ENCODE results near the gene GNAS-AS1. TPM values are rescaled to one million over a fixed set of nuclear protein-coding genes. Genes with fewer than 3 reads are reported as not detected.

The GNAS-AS1 gene
- total RNA-seq, 2 experiments from 2014 or later = 0.89 to 1.8 TPM

GRCh38 chr20:58783511-58784011 lies 67.1 kb downstream of the GNAS-AS1 start:
- DNase-seq (no peak), ATAC-seq (no peak)
- H3K4me3 Mint-ChIP-seq = no peak overlapping the region
- peaks cover 68% of the 10 kb centered on the region for H3K27me3 Mint-ChIP-seq
- no peaks in the 10 kb centered on the region for H3K9me3 Mint-ChIP-seq (ENCODE audit: low read depth)
- H3K4me1 Mint-ChIP-seq = no peaks in the 10 kb centered on the region
- H3K27ac Mint-ChIP-seq = no peak overlapping the region
- H3K36me3 Mint-ChIP-seq = no peaks in the 10 kb centered on the region
- CTCF ChIA-PET = no interaction called here

GRCh38 chr20:58781138-58781537 lies 69.6 kb downstream of the GNAS-AS1 start:
- no peaks in the 10 kb centered on the region for H3K4me1 Mint-ChIP-seq
- no peaks in the 10 kb centered on the region for H3K36me3 Mint-ChIP-seq
- H3K27ac Mint-ChIP-seq = no peak overlapping the region
- H3K27me3 Mint-ChIP-seq = peaks cover 72% of the 10 kb centered on the region
- no peak overlapping the region for H3K4me3 Mint-ChIP-seq
- ATAC-seq (no peak), DNase-seq (no peak)
- CTCF ChIA-PET = no interaction called here
- H3K9me3 Mint-ChIP-seq (ENCODE audit: low read depth) = no peaks in the 10 kb centered on the region

- no peak for DNase-seq
- H3K27ac Mint-ChIP-seq = no peak overlapping the region
- no peak overlapping the region for H3K4me3 Mint-ChIP-seq
- no peaks in the 10 kb centered on the region for H3K4me1 Mint-ChIP-seq
- no peaks in the 10 kb centered on the region for H3K9me3 Mint-ChIP-seq (ENCODE audit: low read depth)
- CTCF ChIA-PET = no interaction called here
- no peaks in the 10 kb centered on the region for H3K36me3 Mint-ChIP-seq
- H3K27me3 Mint-ChIP-seq = peaks cover 66% of the 10 kb centered on the region
- no peak for ATAC-seq
Observed at GRCh38 chr20:58778760-58779159, 71.9 kb downstream of the GNAS-AS1 start.

GRCh38 chr20:58777657-58778056 lies 73.0 kb downstream of the GNAS-AS1 start:
- no peak overlapping the region for H3K4me3 Mint-ChIP-seq
- peaks cover 68% of the 10 kb centered on the region for H3K27me3 Mint-ChIP-seq
- H3K4me1 Mint-ChIP-seq = no peaks in the 10 kb centered on the region
- no peaks in the 10 kb centered on the region for H3K36me3 Mint-ChIP-seq
- H3K27ac Mint-ChIP-seq = no peak overlapping the region
- ATAC-seq = no peak
- H3K9me3 Mint-ChIP-seq (ENCODE audit: low read depth) = no peaks in the 10 kb centered on the region
- CTCF ChIA-PET = no interaction called here
- DNase-seq = no peak

GRCh38 chr20:58776109-58776508 lies 74.6 kb downstream of the GNAS-AS1 start:
- no peak for ATAC-seq
- CTCF ChIA-PET = interaction anchor here (1.4 kb wide), 1 partner anchor 10 kb away, joined by 3 read pairs; no protein-coding TSS in a partner anchor

GRCh38 chr20:58775371-58775770 lies 75.3 kb downstream of the GNAS-AS1 start:
- CTCF ChIA-PET = no interaction called here

More at GRCh38 chr20:58776109-58776508, 74.6 kb downstream of the GNAS-AS1 start:
- Mint-ChIP-seq H3K27ac (no peak overlapping the region), H3K9me3 (ENCODE audit: low read depth) (no peaks in the 10 kb centered on the region), H3K4me1 (no peaks in the 10 kb centered on the region), H3K4me3 (no peak overlapping the region), H3K27me3 (peaks cover 64% of the 10 kb centered on the region), H3K36me3 (no peaks in the 10 kb centered on the region)
- no peak for DNase-seq

GRCh38 chr20:58774667-58775263 lies 75.9 kb downstream of the GNAS-AS1 start:
- H3K36me3 Mint-ChIP-seq = no peaks in the 10 kb centered on the region
- H3K27ac Mint-ChIP-seq = no peak overlapping the region
- no peak overlapping the region for H3K4me3 Mint-ChIP-seq
- ATAC-seq = no peak
- no peak for DNase-seq
- peaks cover 63% of the 10 kb centered on the region for H3K27me3 Mint-ChIP-seq
- CTCF ChIA-PET = interaction anchor here (0.7 kb wide), 1 partner anchor 824 kb away, joined by 4 read pairs; no protein-coding TSS in a partner anchor
- H3K9me3 Mint-ChIP-seq (ENCODE audit: low read depth) = no peaks in the 10 kb centered on the region
- H3K4me1 Mint-ChIP-seq = no peaks in the 10 kb centered on the region

More at GRCh38 chr20:58775371-58775770, 75.3 kb downstream of the GNAS-AS1 start:
- ATAC-seq (no peak), DNase-seq (no peak)
- no peak overlapping the region for H3K27ac Mint-ChIP-seq
- no peak overlapping the region for H3K4me3 Mint-ChIP-seq
- no peaks in the 10 kb centered on the region for H3K4me1 Mint-ChIP-seq
- H3K36me3 Mint-ChIP-seq = no peaks in the 10 kb centered on the region
- H3K9me3 Mint-ChIP-seq (ENCODE audit: low read depth) = no peaks in the 10 kb centered on the region
- peaks cover 66% of the 10 kb centered on the region for H3K27me3 Mint-ChIP-seq

GRCh38 chr20:58774214-58774613 lies 76.5 kb downstream of the GNAS-AS1 start:
- no peaks in the 10 kb centered on the region for H3K36me3 Mint-ChIP-seq
- no peaks in the 10 kb centered on the region for H3K9me3 Mint-ChIP-seq (ENCODE audit: low read depth)
- H3K27me3 Mint-ChIP-seq = peaks cover 62% of the 10 kb centered on the region
- H3K27ac Mint-ChIP-seq = no peak overlapping the region
- ATAC-seq = no peak
- no peaks in the 10 kb centered on the region for H3K4me1 Mint-ChIP-seq
- DNase-seq = no peak
- no peak overlapping the region for H3K4me3 Mint-ChIP-seq
- CTCF ChIA-PET = interaction anchor here (0.7 kb wide), 1 partner anchor 825 kb away, joined by 4 read pairs; no protein-coding TSS in a partner anchor

- no peaks in the 10 kb centered on the region for H3K9me3 Mint-ChIP-seq (ENCODE audit: low read depth)
- H3K4me3 Mint-ChIP-seq = no peak overlapping the region
- CTCF ChIA-PET = no interaction called here
- peaks cover 54% of the 10 kb centered on the region for H3K27me3 Mint-ChIP-seq
- no peak for DNase-seq
- H3K4me1 Mint-ChIP-seq = no peaks in the 10 kb centered on the region
- no peak overlapping the region for H3K27ac Mint-ChIP-seq
- ATAC-seq = no peak
- H3K36me3 Mint-ChIP-seq = no peaks in the 10 kb centered on the region
Observed at GRCh38 chr20:58772786-58773185, 77.9 kb downstream of the GNAS-AS1 start.

Small RNA genes lying within 50 kb of the gene (microRNA-seq; reads per million reads assigned to microRNA genes)
- not detected for gene MIR298

Other genes starting within 250 kb of the GNAS-AS1 start
- gene STX16, start 199.6 kb downstream of the GNAS-AS1 start, total RNA-seq = 100 to 1,000 TPM; 120 to 165 TPM
- gene NPEPL1, start 158.1 kb downstream of the GNAS-AS1 start, total RNA-seq = 10 to 100 TPM; 19.3 to 30.4 TPM
- 100 to 1,000 TPM; 817 to 859 TPM for gene GNAS, start 1.8 kb upstream of the GNAS-AS1 start, total RNA-seq
- 10 to 100 TPM; 71.2 to 86.2 TPM for gene NELFCD, start 130.4 kb upstream of the GNAS-AS1 start, total RNA-seq
- gene CTSZ, start 156.4 kb upstream of the GNAS-AS1 start, total RNA-seq = 10 to 100 TPM; 39.6 to 48.0 TPM
- gene TUBB1, start 168.5 kb upstream of the GNAS-AS1 start, total RNA-seq = not detected
- 10 to 100 TPM; 78.3 to 80.8 TPM for gene ATP5F1E, start 181.4 kb upstream of the GNAS-AS1 start, total RNA-seq
- 100 to 1,000 TPM in 1 of 2 experiments, 10 to 100 TPM in 1; 80.4 to 104 TPM for gene PRELID3B, start 191.9 kb upstream of the GNAS-AS1 start, total RNA-seq